ENCODE data around the gene DEPDC1B.

- TF ChIP-seq ZNF324 (tag by site-specific recombination; IDR thresholded peaks at IDR 0.05) (no peak), ZNF140 (tag by site-specific recombination; IDR thresholded peaks at IDR 0.05) (no peak), PATZ1 (tag by site-specific recombination; IDR thresholded peaks at IDR 0.05) (no peak), CTCF (tag by site-specific recombination; IDR thresholded peaks at IDR 0.05) (no peak), ELK4 (IDR thresholded peaks at IDR 0.05; ENCODE audit: borderline replicate concordance, low read depth, low read length) (no peak), ATF2 (tag by site-specific recombination; IDR thresholded peaks at IDR 0.05; ENCODE audit: low read depth) (no peak), ZNF639 (tag by site-specific recombination; IDR thresholded peaks at IDR 0.05) (no peak), ZNF645 (tag by site-specific recombination; IDR thresholded peaks at IDR 0.05) (no peak), ZNF24 (tag by site-specific recombination; IDR thresholded peaks at IDR 0.05) (no peak)
These were observed 31.2 kb downstream of the DEPDC1B start for GRCh38 chr5:60668686-60669304.
